Chondrocyte (in vitro differentiated cells): ENCODE data around the gene SIX2. TPM values are rescaled to one million over a fixed set of nuclear protein-coding genes. Genes with fewer than 3 reads are reported as not detected.
A peak's percentile ranks its signal among the peaks of the same experiment; 100 is the strongest.

Experiments
- DNase-seq: peaks from one replicate; pipeline ENCODE4 v3.0.0; 2021; ENCODE audit warnings: mixed read lengths, low spot score
- H3K27ac Mint-ChIP-seq: one replicate; pipeline ENCODE4 v1.8.0; 2021; ENCODE audit warnings: mild to moderate bottlenecking, moderate library complexity, mixed read lengths; ENCODE audit not compliant: unreplicated experiment
- H3K27me3 Mint-ChIP-seq: 2 replicates; pipeline ENCODE4 v1.8.0; 2021; ENCODE audit warnings: low read depth, mixed read lengths
- H3K36me3 Mint-ChIP-seq: 2 replicates; pipeline ENCODE4 v1.8.0; 2021; ENCODE audit warnings: low read depth, mixed read lengths
- H3K4me1 Mint-ChIP-seq: 2 replicates; pipeline ENCODE4 v1.8.0; 2021; ENCODE audit warnings: low read depth, mild to moderate bottlenecking, mixed read lengths
- H3K4me3 Mint-ChIP-seq: one replicate; pipeline ENCODE4 v1.8.0; 2021; ENCODE audit warnings: mild to moderate bottlenecking, moderate library complexity, mixed read lengths; ENCODE audit not compliant: unreplicated experiment
- H3K9me3 Mint-ChIP-seq: 2 replicates; pipeline ENCODE4 v1.8.0; 2021; ENCODE audit warnings: low read depth, mixed read lengths
- CTCF ChIP-seq: fragments of 200-600 bp; sonication (generic); IDR thresholded peaks from 2 replicates; pipeline ENCODE4 v1.5.0; 2021; ENCODE audit warnings: antibody characterized with exemption, mild to moderate bottlenecking, moderate library complexity
- total RNA-seq: library from RNA; stranded (reverse); gene quantifications from 3 replicates; pipeline ENCODE4 v1.2.1, GENCODE V29; 2021

SIX2 gene
- total RNA-seq, 1 donor from 2014 or later, result 35.0 TPM

- peak; percentile 92 for TF ChIP-seq CTCF
- H3K4me3 Mint-ChIP-seq, result no peak overlapping the region
- H3K36me3 Mint-ChIP-seq, result no peaks in the 10 kb centered on the region
- H3K4me1 Mint-ChIP-seq, result peaks cover 5% of the 10 kb centered on the region
- H3K27ac Mint-ChIP-seq, result no peak overlapping the region
- H3K9me3 Mint-ChIP-seq, result peaks cover 3% of the 10 kb centered on the region
- H3K27me3 Mint-ChIP-seq, result peaks cover 3% of the 10 kb centered on the region
- DNase-seq, result no peak
These were observed 27.5 kb downstream of the SIX2 start for GRCh38 chr2:44981714-44982108.

GRCh38 chr2:44980751-44981713, 28.2 kb downstream of the SIX2 start:
- Mint-ChIP-seq H3K27me3 (peaks cover 3% of the 10 kb centered on the region), H3K4me1 (peaks cover 5% of the 10 kb centered on the region), H3K9me3 (no peaks in the 10 kb centered on the region), H3K4me3 (no peak overlapping the region), H3K27ac (no peak overlapping the region), H3K36me3 (no peaks in the 10 kb centered on the region)
- no peak for DNase-seq
- no peak for TF ChIP-seq CTCF

- H3K4me1 Mint-ChIP-seq, result peaks cover 5% of the 10 kb centered on the region
- no peaks in the 10 kb centered on the region for H3K36me3 Mint-ChIP-seq
- no peak overlapping the region for H3K4me3 Mint-ChIP-seq
- no peak for TF ChIP-seq CTCF
- H3K9me3 Mint-ChIP-seq, result no peaks in the 10 kb centered on the region
- H3K27ac Mint-ChIP-seq, result no peak overlapping the region
- H3K27me3 Mint-ChIP-seq, result peaks cover 3% of the 10 kb centered on the region
- no peak for DNase-seq
These were observed 29.7 kb downstream of the SIX2 start for GRCh38 chr2:44979581-44979980.

GRCh38 chr2:44975571-44976450, 33.4 kb downstream of the SIX2 start:
- DNase-seq, result no peak
- Mint-ChIP-seq H3K27me3 (peaks cover 3% of the 10 kb centered on the region), H3K27ac (no peak overlapping the region), H3K9me3 (no peaks in the 10 kb centered on the region), H3K36me3 (no peaks in the 10 kb centered on the region), H3K4me3 (no peak overlapping the region), H3K4me1 (peaks cover 11% of the 10 kb centered on the region)
- no peak for TF ChIP-seq CTCF

- Mint-ChIP-seq H3K4me1 (peaks cover 11% of the 10 kb centered on the region), H3K4me3 (no peak overlapping the region), H3K27ac (no peak overlapping the region), H3K9me3 (no peaks in the 10 kb centered on the region), H3K36me3 (no peaks in the 10 kb centered on the region), H3K27me3 (peaks cover 3% of the 10 kb centered on the region)
- DNase-seq, result no peak
- peak; percentile 71 for TF ChIP-seq CTCF
These were observed 35.1 kb downstream of the SIX2 start for GRCh38 chr2:44974064-44974715.
